Heart right ventricle (tissue), 16 donors: Measurements from ENCODE around the gene RAPGEF3. TPM values are rescaled to one million over a fixed set of nuclear protein-coding genes. Genes with fewer than 3 reads are reported as not detected.

Experiments used
- ATAC-seq, 8 donors: fragments of 200-7000 bp; cut with Tn5 transposase; one replicate each; pipeline ENCODE4 v1.9.1; 2020; ENCODE audit warnings: mild to moderate bottlenecking in 8 of 8, moderate library complexity in 8 of 8, moderate number of reproducible peaks in 1 of 8
- DNase-seq, 2 donors: peaks; one replicate each; pipeline ENCODE4 v3.0.0-alpha.2; 2020
- H3K27ac ChIP-seq, 10 donors: fragments of 200-600 bp; sonication (generic) in 2 of 10; one replicate each; pipeline versions ENCODE4 v1.5.0 to v1.8.0; 2020 to 2022; ENCODE audit warnings: mild to moderate bottlenecking in 3 of 10
- H3K27me3 ChIP-seq, 7 donors: fragments of 200-600 bp; one replicate each; pipeline ENCODE4 v1.8.0; 2021 to 2022; ENCODE audit warnings: mild to moderate bottlenecking in 2 of 7
- H3K36me3 ChIP-seq, 9 donors: fragments of 200-600 bp; sonication (generic) in 1 of 9; one replicate each; pipeline versions ENCODE4 v1.5.0 to v1.8.0; 2020 to 2022; ENCODE audit warnings: mild to moderate bottlenecking in 2 of 9
- H3K4me1 ChIP-seq, 9 donors: fragments of 200-600 bp; sonication (generic) in 1 of 9; one replicate each; pipeline versions ENCODE4 v1.5.0 to v1.8.0; 2020 to 2022; ENCODE audit warnings: mild to moderate bottlenecking in 4 of 9
- H3K4me3 ChIP-seq, 10 donors: fragments of 200-600 bp; sonication (generic) in 2 of 10; one replicate each; pipeline versions ENCODE4 v1.5.0 to v1.8.0; 2020 to 2022; ENCODE audit warnings: mild to moderate bottlenecking in 7 of 10, moderate library complexity in 2 of 10
- H3K9me3 ChIP-seq, 11 donors: fragments of 200-600 bp in 10 of 11; sonication (generic) in 2 of 11; one replicate each; pipeline versions ENCODE4 v1.5.0 to v1.8.0; 2013 to 2022; ENCODE audit warnings: mild to moderate bottlenecking in 2 of 11, control low read depth in 1 of 11, moderate library complexity in 1 of 11
- WGBS, 2 donors: extraction: QIAGEN DNeasy Blood & Tissue Kit; methylation state at CpG; one replicate each; pipeline ENCODE4 v1.1.7; 2013; ENCODE audit warnings: inconsistent platforms in 1 of 2; 5-methylcytosine and 5-hydroxymethylcytosine counted together
- intact Hi-C, 10 donors: fragments of 100-400 bp; cut with DNase I; formaldehyde crosslinking; loops; one replicate each; pipeline versions ENCODE4 v1.11.1 to v1.14.2; 2022
- polyA plus RNA-seq, 2 donors: library from polyadenylated mRNA; stranded (reverse); fragments of 200-250 nt; gene quantifications; one replicate each; pipeline ENCODE4 v1.2.3, GENCODE V29; 2013
- total RNA-seq, 10 donors: library from RNA; stranded (reverse); fragmentation: NEBNext Ultra II Directional in 3 of 10; extraction: Animal tissue kit (Norgen Biotek cat#: 25700) in 3 of 10; gene quantifications; one replicate each; pipeline versions ENCODE4 v1.2.1 to v1.2.4, GENCODE V29; 2021 to 2023
- TF ChIP-seq, protein P1 (sequence below), 9 donors: fragments of 200-600 bp; sonication (generic) in 2 of 9; IDR thresholded peaks; one replicate each; pipeline versions ENCODE4 v1.5.0 to v1.8.0; 2021 to 2022; ENCODE audit warnings: antibody characterized with exemption in 9 of 9, mild to moderate bottlenecking in 5 of 9, moderate library complexity in 1 of 9
- donor health status: Arrhythmogenic right ventricular cardiomyopathy.
- donor health status: ischemic (EF 13 %, LVEDD 7.1; RV severe dilation, severe dysfunction).
- donor health status: healthy with polysubstance abuse.
- donor health status: DM: no; HTN: yes; CAD: no.
- donor health status: DM: no; HTN: no; CAD: no.
- donor health status: ischemic (EF 25% LVEDD 6.9; RV normal size, moderate dysfunction).
- donor health status: ischemic (EF 25% LVEDD 5.7; RV mildly dilated, moderate dysfunction).
- donor health status: healthy.
- donor health status: DM: yes; HTN: yes; CAD: no.
- donor health status: Ischemic cardiomyopathy.
- donor health status: ischemic (EF 35%, LVEDD 5.7; RV mildly dilated, moderate dysfunction).
- donor health status: nonischemic (EF 11% LVEDD 7.7; RV severe dilation, severe dysfunction).
- donor health status: DM: yes; HTN: yes; CAD: no.
- donor health status: PGD.
- donor health status: ischemic (EF 29% LVEDD 5.4; RV normal size, mild dysfunction).
- donor health status: nonischemic (EF 23%, LVEDD 6.1; RV moderate dilation, normal function).

RAPGEF3 gene
- total and polyA plus RNA-seq, 12 donors = 9.5 to 173 (median 20.1) TPM

DNA sequence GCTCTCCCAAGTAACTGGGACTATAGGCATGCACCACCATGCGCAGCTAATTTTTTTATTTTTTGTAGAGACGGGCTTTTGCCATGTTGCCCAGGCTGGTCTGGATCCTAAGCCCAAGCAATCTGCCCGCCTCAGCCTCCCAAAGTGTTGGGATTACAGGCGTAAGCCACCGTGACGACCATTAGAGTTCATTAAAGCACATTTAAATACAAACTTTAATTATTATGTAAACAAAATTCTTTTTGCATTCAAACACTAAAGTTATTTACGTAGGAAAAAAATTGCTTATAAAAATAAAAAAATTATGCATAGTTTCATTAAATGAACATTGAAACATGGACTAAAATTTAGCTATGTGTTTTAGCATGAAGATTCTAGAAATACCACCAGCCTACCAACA is 60.0 kb downstream of the RAPGEF3 start:
- H3K4me1 ChIP-seq = peaks cover 0 to 11% (median 3%) of the 10 kb centered on the region in 9 donors
- H3K27ac ChIP-seq = no peak overlapping the region
- peaks cover 0 to 5% (median 0%) of the 10 kb centered on the region in 11 donors for H3K9me3 ChIP-seq
- H3K27me3 ChIP-seq = no peaks in the 10 kb centered on the region
- no peak for DNase-seq
- TF ChIP-seq, protein P1, sequence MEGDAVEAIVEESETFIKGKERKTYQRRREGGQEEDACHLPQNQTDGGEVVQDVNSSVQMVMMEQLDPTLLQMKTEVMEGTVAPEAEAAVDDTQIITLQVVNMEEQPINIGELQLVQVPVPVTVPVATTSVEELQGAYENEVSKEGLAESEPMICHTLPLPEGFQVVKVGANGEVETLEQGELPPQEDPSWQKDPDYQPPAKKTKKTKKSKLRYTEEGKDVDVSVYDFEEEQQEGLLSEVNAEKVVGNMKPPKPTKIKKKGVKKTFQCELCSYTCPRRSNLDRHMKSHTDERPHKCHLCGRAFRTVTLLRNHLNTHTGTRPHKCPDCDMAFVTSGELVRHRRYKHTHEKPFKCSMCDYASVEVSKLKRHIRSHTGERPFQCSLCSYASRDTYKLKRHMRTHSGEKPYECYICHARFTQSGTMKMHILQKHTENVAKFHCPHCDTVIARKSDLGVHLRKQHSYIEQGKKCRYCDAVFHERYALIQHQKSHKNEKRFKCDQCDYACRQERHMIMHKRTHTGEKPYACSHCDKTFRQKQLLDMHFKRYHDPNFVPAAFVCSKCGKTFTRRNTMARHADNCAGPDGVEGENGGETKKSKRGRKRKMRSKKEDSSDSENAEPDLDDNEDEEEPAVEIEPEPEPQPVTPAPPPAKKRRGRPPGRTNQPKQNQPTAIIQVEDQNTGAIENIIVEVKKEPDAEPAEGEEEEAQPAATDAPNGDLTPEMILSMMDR (IDR thresholded peaks at IDR 0.05) = no peak
- H3K36me3 ChIP-seq = peaks cover 0 to 86% (median 18%) of the 10 kb centered on the region in 9 donors
- 94 to 95% methylated on average over 7 of the region's 7 CpGs for WGBS, 2 donors
- H3K4me3 ChIP-seq = no peak overlapping the region
- ATAC-seq = no peak
- intact Hi-C loops = no loop called here

DNA sequence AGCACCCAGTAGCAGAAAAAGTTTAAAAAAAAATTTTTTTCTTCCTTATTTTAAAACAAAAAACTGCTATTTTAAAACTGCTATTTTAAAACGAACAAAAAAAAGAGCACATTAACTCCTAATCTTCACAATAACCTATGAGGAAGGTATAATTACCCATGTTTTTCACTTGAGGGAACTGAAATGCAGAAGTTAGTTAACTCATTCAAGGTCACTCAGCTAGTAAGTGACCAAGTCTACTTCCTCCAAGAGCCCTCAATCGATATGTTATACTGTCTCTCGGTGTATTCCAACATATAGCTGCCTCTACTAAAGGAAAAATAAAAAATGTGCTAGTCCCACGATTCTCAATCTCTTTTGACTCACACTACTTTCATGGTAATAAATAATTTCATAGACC is 60.6 kb downstream of the RAPGEF3 start:
- 84 to 87% methylated on average over 4 of the region's 4 CpGs for WGBS, 2 donors
- H3K36me3 ChIP-seq = peaks cover 0 to 92% (median 20%) of the 10 kb centered on the region in 9 donors
- intact Hi-C loops = no loop called here

GRCh38 chr12:47689215-47689614 is 69.5 kb downstream of the RAPGEF3 start:
- WGBS, 2 donors = 95 to 97% methylated on average over 2 of the region's 2 CpGs
- H3K27me3 ChIP-seq = no peaks in the 10 kb centered on the region
- no peak overlapping the region for H3K27ac ChIP-seq
- DNase-seq (no peak), ATAC-seq (no peak)
- no peak overlapping the region for H3K4me3 ChIP-seq
- intact Hi-C loops = loop anchor here in 4 of 10 donors (5.0 kb wide), 1 partner anchor 657 kb away; no protein-coding TSS in a partner anchor
- H3K4me1 ChIP-seq = no peaks in the 10 kb centered on the region
- no peaks in the 10 kb centered on the region for H3K9me3 ChIP-seq
- TF ChIP-seq, protein P1 (IDR thresholded peaks at IDR 0.05) = no peak
- H3K36me3 ChIP-seq = peaks cover 0 to 89% (median 12%) of the 10 kb centered on the region in 9 donors

More for the DNA sequence above, 60.6 kb downstream of the RAPGEF3 start:
- Histone ChIP-seq H3K4me3 (no peak overlapping the region), H3K4me1 (peaks cover 0 to 11% (median 0%) of the 10 kb centered on the region in 9 donors), H3K9me3 (peaks cover 0 to 5% (median 0%) of the 10 kb centered on the region in 11 donors), H3K27ac (no peak overlapping the region), H3K27me3 (no peaks in the 10 kb centered on the region)
- TF ChIP-seq, protein P1 (IDR thresholded peaks at IDR 0.05) = no peak
- no peak for ATAC-seq
- no peak for DNase-seq

GRCh38 chr12:47687636-47688035 is 71.0 kb downstream of the RAPGEF3 start:
- no peaks in the 10 kb centered on the region for H3K27me3 ChIP-seq
- DNase-seq (no peak), ATAC-seq (no peak)
- H3K27ac ChIP-seq = no peak overlapping the region
- 63 to 98% methylated on average over 3 of the region's 3 CpGs for WGBS, 2 donors
- no peak overlapping the region for H3K4me3 ChIP-seq
- intact Hi-C loops = loop anchor here in 6 of 10 donors (2.0 to 5.0 kb wide), 2 partner anchors 655 kb away; no protein-coding TSS in a partner anchor
- H3K9me3 ChIP-seq = no peaks in the 10 kb centered on the region
- H3K4me1 ChIP-seq = no peaks in the 10 kb centered on the region
- H3K36me3 ChIP-seq = peaks cover 0 to 83% (median 15%) of the 10 kb centered on the region in 9 donors
- TF ChIP-seq, protein P1 (IDR thresholded peaks at IDR 0.05) = no peak
